Fibroblast of the aortic adventitia (primary cell): ENCODE data around the gene TFAP2B. TPM values are rescaled to one million over a fixed set of nuclear protein-coding genes. Genes with fewer than 3 reads are reported as not detected.
A peak's percentile ranks its signal among the peaks of the same experiment; 100 is the strongest.

Experiments used
- DNase-seq: peaks from one replicate; pipeline ENCODE4 v3.0.0-alpha.2; 2010; ENCODE audit warnings: low read depth
- H3K4me3 ChIP-seq: 2 replicates; pipeline ENCODE4 v1.5.1; 2011; ENCODE audit warnings: low read depth, mild to moderate bottlenecking, control low read depth, low read length, moderate library complexity
- total RNA-seq: library from RNA; depleted of rRNA; stranded (reverse); fragments of >200 nt; gene quantifications from 2 replicates; pipeline ENCODE4 v1.2.3, GENCODE V29; 2012; ENCODE audit warnings: low replicate concordance
- TF ChIP-seq, protein P1 (sequence below): IDR thresholded peaks from 2 replicates; pipeline ENCODE4 v1.5.1; 2011; ENCODE audit warnings: mild to moderate bottlenecking, low read length, control low read depth, inconsistent platforms; ENCODE audit not compliant: insufficient read depth

Gene TFAP2B
- total RNA-seq, 1 donor, result under 0.01 TPM

DNA sequence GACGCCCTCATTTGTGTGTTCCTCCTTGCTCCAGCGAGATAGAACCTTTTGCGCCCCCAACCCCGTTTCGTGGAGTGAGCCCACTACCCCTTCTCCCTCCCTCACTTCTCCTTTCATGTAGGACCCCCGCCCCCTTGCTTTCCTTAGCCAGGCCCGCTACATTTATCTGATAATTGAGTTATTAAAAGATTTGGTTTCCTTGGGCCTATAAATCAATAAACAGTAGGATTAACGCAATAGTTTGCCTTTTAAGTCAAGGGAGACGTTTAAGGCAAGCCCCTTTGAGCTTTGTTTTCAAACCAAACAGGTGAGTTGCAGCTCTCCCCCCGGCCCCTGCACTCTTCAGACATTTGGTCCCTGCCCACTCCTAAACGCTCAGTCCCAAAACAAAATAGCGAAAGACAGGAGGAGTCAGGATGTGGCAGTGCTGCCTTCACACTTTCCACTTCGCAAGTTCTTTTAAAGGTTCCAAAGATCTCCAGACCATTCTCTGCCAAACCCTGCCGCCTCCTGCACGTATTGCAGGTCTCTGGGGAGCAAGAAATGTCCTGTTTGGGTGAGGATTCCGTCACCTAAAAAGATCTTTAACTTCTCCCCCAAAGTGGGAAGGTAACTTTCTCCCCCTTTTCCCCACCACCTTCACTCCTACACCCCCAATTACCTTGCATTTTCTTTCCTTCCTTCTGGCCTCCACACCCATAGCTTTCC lies 27.6 kb downstream of the TFAP2B start:
- TF ChIP-seq, protein P1, sequence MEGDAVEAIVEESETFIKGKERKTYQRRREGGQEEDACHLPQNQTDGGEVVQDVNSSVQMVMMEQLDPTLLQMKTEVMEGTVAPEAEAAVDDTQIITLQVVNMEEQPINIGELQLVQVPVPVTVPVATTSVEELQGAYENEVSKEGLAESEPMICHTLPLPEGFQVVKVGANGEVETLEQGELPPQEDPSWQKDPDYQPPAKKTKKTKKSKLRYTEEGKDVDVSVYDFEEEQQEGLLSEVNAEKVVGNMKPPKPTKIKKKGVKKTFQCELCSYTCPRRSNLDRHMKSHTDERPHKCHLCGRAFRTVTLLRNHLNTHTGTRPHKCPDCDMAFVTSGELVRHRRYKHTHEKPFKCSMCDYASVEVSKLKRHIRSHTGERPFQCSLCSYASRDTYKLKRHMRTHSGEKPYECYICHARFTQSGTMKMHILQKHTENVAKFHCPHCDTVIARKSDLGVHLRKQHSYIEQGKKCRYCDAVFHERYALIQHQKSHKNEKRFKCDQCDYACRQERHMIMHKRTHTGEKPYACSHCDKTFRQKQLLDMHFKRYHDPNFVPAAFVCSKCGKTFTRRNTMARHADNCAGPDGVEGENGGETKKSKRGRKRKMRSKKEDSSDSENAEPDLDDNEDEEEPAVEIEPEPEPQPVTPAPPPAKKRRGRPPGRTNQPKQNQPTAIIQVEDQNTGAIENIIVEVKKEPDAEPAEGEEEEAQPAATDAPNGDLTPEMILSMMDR, result no peak
- H3K4me3 ChIP-seq, result no peak overlapping the region
- no peak for DNase-seq

DNA sequence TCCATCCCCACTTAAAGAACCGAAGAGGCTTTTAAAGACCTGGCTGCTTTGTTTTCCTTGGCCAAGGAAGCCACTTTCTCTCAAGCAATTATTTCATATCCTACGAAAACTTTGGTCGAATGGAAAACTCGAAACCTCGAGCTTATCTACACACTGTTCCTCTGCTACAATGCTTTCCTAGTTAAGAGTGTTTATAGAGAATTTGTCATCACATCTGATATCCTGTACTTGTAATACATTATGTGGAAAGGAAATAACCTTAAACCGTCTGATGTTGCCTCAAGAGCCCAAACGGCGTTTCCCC lies 28.1 kb downstream of the TFAP2B start:
- TF ChIP-seq, protein P1, result no peak
- DNase-seq, result no peak
- no peak overlapping the region for H3K4me3 ChIP-seq

DNA sequence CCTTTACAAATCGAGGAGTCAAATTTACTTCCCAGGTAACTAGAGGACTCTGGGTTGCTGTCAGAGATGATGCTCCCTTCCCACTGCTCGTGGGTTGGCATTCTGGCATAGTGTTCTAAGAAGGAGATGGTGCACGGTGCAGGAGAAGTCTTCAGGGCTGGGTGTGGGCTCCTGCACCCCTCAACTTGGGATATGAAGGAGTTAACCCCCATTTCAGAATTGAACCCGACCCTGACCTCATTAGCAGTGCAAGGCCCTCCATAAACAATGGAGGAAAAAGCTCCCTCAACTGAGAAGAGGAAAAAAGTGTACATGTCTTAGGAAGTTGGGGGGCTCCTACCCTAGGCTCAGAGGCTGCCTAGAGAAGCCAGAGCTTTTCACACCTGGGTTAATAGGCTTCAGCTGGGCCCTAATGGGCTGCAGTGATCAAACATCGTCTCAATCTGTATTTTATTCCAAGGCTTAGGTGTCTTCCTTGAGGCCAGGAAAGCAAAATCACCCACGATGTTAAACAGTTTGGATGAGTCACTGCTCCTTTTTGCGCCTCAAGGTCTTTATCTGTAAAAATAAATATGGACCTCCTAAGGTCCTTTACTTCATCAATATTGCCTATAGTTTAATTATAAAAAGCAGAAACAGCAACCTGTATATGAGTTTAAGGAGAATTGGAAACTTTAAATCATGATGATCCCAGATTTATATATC lies 29.4 kb downstream of the TFAP2B start:
- TF ChIP-seq, protein P1, result no peak
- DNase-seq, result no peak
- no peak overlapping the region for H3K4me3 ChIP-seq

DNA sequence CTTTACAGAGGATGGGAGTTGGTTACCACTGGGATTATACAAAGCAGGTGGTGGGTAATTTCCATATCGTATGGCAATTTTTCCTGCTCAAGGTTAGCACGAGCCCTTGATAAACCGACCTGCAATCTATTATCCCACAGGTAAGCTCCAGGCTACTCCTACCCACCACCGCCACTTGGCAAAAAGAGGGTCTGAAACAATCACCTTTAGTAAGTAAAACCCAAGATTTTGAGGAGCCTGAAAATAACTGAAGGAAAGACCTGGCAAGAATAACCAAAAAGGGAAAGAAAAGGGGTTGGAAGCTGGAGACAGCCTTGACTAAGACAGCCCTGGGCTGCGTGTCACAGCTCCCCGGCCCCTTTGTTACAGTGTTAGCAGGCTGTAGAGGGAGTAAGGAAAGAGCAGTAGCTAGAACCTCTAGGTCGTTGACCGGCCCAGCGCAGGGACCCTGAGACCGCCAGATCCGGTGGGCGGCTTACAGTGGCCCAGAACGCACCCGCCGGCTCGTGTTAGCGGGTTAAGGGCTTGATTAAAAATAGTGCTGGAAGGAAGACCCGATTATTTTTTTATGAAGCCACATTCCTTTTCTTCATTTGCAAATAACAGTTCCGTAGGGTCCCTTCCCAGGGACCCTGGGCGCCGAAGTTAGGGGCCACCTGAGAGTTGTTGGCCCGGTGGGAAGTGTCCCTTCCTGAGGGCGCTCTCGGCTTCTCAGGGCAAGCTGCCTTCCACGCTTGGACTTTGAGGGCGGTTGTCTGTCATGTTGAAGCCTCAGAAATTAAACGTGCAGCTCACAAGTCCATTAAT lies 30.5 kb downstream of the TFAP2B start:
- H3K4me3 ChIP-seq, result no peak overlapping the region
- TF ChIP-seq, protein P1, result no peak
- no peak for DNase-seq

DNA sequence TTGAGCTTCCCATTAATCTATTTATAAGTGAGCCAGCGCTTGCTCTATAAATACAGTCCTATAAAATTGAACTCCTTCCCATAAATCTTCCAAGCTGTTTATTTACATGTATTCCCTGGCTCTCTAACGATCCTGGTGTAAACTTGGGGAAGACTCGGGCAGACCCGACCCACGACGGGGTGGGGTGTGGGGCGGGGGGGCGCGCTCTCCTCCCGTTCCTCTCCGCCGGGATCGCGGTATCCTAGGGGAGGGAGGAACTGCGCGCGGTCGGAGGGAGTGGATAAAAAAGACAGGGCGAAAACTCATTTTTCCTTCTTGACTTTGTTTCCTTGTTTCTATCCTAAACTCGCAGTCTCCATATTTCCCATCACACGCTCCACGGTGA lies 31.1 kb downstream of the TFAP2B start:
- TF ChIP-seq, protein P1, result no peak
- no peak overlapping the region for H3K4me3 ChIP-seq
- DNase-seq, result no peak

DNA sequence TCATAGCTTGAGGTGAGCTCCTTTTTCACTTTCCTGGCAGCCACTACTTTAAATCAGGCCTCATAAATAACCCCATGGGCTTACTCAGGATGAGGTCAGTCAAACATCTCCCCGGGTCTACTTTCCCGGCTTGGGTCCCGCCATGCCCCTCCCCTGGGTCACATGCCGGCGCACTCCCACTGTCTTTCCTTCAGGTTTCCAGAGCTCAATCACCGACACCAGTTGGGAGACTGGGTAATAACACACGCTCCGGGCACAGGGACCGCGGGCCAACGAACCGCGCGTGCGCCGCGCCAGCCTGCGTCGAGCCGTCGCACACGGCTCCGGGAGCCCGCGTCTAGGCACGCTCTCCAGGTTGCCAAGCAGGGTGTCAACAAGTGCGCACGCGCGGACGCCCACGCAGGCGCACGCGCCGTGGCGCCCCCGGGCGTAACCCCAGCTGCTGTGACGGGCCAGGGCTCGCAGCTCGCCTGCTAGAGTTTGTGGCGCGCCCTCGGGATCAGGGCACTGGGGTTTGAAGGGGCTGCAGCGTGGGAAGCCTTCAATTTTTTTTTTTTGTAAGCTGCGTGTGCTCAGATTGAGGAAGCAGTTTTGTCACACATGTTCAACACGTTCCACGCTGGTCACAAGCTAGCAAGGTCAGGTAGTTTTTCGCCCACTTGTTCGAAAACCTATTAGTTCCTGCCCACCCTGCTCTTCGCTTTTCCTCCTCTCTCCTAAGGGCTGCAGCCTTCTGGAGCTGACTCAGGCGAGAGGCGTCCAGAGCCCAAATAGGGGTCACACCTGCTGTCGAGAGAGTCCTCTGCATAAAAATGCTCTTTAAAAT lies 31.8 kb downstream of the TFAP2B start:
- peak; percentile 1 for DNase-seq
- no peak overlapping the region for H3K4me3 ChIP-seq
- TF ChIP-seq, protein P1, result no peak
